ENCODE data around the gene C6.
"Not testable (repeated sequence)": the region's sequence is repeated elsewhere in the genome, so short reads cannot be mapped to it uniquely, and the experiment has no call there.

C6 gene

DNA sequence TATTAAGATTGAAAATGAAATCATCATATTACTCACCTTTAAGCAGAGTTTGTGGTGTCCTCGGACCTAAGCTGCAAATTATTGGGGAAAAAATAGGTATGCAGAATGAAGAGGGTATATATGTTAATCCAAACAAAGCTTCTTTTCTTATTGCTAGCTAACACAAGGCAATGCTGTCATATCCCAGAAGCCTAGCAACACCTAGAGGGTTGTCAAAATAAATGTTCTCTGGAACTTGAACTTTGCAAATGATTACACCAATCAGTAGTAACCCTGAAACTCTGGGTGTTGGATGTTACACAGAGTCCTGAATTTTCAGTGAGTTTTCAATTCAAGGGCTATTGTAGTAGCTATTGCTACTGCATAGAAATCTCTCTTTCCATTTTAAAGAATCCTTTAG, at the start of gene C6:
Gene C6, minus strand, starts transcription at position 193 of the 400 bp plus-strand sequence. CDS start 10,302 bp downstream, outside the sequence.
- DNase-seq (ENCODE audit: low read depth): no peak

DNA sequence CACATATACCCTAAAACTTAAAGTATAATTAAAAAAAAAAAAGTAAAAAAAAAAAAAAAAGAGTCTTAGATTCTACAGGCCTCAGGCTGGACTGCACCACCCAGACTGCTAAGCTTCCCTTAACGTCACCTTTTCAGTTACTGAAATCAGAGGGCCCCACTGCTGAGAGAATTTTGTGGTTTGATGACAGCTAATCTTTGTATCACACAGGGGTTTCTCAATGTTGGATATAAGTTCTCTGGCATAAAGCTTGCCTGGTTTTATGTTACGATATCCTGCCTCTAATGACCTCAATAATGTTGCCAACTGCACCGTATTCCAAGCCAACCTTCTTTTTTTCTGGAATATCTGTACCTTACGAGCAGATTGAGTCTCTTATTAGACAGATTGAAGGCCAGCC, 43.1 kb upstream of the C6 start:
- DNase-seq (ENCODE audit: low read depth): no peak

DNA sequence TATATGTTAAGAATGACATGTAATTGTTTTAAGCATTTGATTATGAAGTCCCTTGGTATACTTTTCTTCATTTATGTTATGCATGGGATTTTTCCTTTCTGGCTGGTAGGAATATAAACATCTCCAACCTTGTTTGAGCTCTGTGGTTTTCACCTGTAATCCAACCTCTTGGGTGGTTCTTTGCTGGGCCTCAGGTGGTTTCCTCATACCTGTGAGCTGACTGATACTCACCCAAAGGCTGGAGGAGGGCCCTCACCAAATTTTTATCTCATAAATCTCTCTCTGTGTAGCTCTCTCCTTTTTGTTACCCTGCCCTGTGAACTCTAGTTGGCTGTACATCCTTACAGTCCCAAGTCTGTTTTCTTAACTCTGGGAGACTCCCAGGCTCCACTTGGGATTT, 39.8 kb upstream of the C6 start:
- DNase-seq (ENCODE audit: low read depth): no peak

DNA sequence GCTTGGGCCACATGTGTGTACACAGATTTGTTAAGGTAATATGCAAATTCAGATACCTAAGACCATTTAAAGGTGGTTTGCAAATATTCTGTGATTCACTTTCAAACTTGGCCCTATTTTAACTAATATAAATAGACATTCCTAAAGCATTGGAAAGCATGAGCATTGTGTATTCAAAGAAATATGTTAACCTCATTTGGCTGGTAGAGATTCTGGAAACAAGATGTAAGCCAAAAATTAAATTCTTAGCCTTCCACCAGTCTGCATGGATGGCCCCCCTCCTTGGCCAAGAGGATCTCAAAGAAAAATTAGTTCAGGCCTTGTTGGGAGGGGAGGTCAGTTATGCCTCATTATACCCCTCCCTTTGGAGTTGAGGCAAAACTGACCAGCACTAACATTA, 38.7 kb upstream of the C6 start:
- DNase-seq (ENCODE audit: low read depth): no peak

DNA sequence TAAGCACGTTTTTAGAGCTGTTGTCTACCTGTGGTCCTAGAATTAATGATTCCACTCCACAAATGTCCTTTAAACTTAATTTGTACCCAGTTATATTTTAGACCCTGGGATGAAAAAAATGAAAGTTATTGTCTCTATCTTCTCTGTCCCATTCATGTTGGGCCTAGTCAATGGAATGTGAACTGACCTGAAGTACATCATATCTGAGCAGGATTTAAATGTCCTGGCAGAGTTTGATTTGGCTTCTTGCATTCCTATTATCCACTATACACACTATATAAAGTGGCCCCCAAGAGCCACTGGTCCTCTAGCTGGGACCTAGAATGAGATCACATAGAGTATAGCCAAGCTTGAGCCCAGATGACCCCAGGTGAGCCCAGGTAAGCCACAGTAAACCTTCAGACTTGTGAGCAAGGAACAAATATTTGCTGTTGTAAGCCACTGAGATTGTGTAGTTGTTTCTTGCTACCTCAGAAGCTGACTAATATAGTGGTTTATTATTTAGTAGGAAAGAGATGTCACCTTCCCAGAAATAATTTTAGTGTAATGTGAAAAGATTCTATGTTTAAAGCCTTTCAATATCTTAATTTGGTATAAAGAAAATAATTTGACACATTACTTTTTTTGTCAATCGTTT, 37.1 kb upstream of the C6 start:
- DNase-seq (ENCODE audit: low read depth): no peak

DNA sequence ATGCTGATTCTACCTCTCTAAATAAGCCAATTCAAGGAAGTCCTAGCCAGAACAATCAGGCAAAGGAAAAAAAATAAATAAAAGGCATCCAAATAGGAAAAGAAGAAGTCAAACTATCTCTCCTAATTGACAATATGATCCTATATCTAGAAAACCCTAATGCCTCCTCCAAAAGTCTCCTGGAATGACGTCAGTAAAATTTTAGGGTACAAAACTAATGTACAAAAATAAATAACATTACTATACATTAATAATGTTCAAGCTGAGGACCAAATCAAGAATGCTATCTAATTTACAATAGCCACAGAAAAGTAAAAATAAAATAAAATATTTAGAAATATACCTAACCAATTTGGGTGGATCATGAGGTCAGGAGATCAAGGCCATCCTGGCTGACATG, 33.8 kb upstream of the C6 start:
- DNase-seq (ENCODE audit: low read depth): no peak

DNA sequence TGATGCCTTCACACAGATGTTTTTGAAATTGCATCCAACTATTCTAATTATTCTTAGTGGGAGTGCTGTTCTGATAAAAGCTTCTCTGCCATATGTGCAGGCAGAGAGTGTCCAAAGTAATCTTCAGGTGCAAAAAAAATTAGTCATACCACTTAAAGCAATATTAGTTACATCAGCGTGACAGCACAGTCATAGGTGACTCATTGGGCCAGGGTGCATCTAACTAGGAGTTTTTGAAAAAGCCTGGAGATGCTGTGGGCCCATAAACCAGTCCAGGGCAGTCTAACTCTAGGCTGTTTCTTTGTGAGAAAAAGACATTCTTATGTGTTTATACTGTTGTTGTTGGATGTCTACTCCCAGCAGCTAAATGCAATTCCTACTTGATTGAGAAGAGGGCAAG, 33.0 kb upstream of the C6 start:
- DNase-seq (ENCODE audit: low read depth): no peak

DNA sequence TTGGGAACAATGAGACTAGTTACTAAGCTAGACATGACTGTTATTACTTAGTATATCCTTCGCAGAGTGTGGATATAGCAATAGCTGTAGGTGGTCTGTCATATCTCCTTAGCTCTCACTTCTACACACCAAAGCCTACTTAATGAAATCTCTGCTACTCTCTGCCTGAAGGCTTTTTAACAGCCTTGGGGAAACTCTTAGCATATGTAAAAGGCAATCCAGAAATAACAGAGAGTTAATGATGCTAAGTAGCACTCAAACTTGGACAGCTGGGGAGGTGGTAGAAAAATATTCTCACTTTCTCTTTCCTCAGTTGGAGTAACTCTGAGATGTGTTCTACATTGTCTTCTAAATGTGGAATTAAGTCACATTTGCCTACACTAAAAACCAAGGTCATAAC, 30.2 kb upstream of the C6 start:
- DNase-seq (ENCODE audit: low read depth): no peak

DNA sequence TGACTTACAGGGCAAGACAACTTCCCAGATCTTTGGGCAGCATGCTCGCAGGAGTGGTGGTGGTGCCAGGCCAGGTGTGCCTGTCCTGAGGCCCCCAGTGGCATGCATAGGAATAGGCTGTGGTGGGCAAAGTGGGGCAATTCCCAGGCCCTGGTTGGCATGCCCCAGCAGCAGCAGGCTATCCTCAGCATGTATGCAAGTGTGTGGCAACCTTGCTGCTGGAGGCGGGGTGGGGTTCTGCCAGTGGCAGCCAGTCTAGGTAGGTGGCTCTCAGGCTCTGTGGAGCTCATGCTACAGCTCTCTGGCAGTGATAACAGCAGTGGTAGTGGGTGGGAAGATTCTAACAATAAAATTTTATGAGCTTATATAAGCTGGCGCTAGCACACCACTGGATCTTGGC, 27.7 kb upstream of the C6 start:
- DNase-seq (ENCODE audit: low read depth): no peak

DNA sequence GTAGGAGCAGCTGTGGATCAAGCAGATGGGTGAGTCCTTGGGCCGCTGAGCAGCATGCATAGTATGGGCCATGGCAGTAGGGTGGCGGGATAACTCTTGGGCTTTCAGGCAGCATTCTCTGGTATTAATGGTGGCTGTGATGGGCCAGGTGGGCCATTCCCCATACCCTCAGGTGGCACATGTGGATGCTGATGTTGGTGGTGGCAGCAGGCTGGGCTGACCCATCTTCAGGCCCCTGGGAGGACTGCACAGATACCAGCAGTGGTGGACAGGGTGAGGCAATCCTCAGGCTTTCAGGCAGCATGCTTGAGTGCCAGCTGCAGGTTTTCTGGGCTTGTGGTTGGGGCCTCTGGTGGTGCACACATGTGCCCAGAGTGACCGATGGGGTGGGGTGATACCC, 27.1 kb upstream of the C6 start:
- no peak for DNase-seq (ENCODE audit: low read depth)

DNA sequence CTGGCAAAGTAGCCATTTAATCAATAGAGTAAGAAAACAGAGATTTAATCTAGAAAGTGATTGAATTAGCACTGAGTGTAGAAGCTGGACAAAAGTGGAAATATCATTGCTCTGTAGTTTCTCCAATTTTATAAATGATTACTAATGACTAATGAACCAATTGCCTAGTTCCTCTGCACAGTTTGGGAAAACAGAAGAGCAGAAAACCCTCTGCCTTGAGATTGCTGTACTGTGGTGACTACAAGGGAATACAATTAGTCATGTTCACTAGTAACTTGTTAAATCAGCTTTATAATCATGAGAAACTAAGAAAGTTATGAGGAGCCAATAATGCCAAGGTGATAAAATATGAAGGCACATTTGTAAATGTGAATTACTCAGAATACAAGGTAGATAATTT, 21.1 kb upstream of the C6 start:
- no peak for DNase-seq (ENCODE audit: low read depth)

DNA sequence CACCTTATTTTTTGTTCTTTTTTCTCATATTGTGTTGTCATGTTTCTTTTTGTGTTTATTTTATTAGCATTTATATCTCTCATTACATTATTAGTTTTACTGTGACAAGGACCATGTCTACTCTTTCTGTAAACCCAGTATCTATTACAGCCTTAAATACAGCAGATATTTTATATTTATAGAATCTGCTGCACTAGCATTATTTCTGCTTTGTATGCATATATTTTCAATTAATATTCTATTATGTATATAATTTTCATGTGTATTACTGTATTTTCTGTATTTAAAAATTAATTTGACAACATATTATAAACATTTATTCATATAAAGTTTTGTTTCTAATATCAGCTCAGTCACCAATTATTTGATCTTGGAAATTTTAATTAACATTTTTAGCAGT, 19.5 kb upstream of the C6 start:
- DNase-seq (ENCODE audit: low read depth): no peak

DNA sequence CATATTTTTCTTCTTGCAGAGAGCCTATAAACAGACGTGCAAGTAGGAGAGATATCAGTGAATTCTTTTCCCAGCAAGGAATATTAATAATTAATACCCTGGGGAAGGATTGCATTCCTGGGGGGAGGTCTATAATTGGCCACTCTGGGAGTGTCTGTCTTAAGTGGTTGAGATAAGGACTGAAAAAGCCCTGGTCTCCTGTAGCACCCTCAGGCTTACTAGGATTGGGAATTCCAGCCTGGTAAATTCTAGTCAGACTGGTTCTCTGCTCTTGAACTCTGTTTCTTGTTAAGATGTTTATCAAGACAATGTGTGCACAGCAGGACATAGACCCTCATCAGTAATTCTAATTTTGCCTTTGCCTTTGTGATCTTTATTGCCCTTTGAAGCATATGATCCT, 16.9 kb upstream of the C6 start:
- not testable (repeated sequence) for DNase-seq (ENCODE audit: low read depth)

DNA sequence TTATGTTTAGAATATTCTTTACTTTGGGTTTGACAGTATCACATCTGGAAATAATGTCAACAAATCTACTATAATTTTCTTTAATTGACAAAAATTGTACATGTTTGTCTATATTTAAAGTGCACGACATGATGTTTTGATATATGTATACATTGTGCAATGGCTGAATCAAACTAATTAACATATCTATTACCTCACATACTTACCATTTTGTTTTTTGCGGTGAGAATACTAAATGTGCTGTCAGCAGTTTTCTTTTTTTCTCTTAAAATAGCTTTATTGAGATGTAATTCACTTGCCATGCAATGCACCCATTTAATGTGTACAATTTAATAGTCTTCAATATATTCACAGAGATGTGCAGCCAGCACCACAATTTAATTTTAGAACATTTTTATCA, 10.6 kb upstream of the C6 start:
- DNase-seq (ENCODE audit: low read depth): no peak

DNA sequence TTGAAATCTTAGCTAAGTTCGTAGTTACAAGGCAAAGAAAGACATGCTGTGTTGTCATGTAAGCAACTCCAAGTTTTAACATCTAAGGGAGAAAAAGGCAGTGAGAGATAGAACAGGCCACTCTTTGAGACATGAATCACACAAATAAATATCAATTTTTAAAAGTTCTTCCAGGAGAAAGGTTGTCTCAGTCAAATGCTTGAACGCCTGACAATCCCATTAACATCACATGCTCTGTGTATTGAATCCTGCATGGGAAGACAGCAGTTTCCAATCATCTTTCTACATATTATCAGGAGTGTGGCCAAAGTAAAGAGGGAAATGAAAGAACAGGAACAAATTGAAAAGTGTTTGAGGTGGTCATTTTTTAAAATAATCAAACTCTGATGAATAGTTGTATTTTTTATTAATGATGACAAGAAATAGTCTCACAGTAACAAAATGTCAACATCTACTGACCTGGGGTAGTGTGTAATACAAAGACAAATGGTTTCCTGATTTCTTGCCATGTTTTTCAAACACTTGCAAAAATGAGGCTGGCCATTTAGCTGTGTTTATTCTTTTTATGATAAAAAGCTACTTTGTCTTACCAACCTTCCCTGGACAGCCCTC, 6.4 kb upstream of the C6 start:
- DNase-seq (ENCODE audit: low read depth): no peak

DNA sequence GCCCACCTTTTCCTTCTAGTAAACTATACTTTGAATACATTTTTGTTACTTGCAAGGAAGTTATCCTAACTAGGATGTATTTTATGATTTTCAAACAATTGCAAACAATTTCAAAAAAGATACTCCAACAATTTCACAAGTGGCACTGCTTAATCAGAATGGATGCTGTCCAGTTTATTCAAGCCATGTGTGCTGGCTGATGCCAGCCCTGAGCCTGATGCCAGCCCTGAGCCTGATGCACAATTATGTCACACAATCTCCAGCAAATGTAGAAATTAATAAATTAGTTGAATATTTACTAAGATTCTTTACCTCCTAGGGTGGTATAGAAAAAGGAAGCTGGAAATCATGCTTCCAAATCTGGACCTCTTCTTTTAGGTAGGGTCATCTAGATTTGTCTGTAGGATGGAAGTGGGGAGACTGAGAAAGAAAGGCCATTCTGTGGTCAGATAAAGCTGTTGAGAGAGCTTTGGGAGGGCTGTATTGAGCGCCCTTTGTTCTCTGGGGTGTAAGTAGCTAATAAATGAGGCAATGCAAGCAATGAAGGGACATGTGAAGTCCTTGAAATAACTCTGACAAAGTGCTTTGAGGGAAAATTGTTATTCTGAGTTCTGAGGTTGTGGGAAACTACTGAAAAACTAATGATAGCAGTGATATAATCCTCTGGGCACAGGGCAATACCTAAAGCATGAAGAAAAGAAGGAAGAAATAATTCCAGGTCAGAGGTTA, 5.8 kb upstream of the C6 start:
- DNase-seq (ENCODE audit: low read depth): no peak

DNA sequence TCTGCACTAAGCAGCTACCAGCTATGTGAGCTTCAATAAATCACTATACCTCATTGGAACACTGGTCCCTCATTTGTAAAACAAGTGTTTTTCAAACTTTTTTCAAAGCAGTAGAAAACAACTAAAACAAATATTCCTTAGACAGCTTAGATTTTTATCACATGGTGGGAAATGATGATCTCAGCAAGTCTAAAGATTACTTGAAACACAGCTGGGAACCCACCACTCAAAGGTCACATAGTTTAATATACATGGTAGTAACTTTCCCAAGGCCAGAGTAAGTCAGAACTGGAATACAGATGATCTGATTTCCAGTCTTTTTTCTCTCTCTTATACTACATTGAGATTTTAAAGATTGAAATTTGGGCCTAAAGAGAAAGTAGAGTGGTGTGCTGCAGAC, 850 bp upstream of the C6 start:
- DNase-seq (ENCODE audit: low read depth): no peak

DNA sequence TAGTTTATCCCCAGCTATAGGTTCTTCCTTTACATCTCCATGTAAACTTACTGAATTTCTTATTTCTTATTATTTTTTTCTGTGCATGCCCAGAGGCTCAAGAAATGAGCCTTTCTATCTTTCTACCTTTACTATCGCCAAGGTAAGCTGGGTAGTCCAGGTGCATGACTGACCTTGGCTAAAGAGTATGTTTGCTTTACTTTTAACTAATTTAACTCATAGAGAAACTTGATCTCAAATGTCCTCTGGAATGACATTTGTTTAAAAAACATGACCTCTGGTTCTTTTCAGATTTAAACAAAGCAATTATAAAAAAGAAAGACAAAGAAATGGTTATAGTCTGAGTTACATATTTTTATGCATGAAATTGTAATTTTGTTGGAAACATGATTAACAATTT, 397 bp downstream of the C6 start:
- DNase-seq (ENCODE audit: low read depth): no peak

DNA sequence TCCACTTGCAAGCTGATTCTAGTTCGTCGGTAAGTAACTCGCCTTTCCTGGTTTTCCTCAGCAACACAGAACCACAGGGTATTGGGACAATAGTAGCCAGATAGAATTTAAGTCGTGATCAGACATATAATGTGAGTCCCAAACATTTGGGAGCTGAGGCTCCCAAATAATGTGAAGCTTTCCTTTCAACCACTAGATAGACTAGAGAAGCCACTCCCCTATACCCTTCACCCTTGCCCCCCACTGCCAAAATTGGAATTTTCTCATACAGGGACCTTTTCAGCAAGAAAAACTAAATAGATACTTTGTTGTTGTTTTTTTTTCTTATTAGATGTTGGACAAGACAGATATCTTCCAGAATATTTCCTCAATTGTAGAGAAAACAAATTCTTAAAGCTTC, 1.9 kb downstream of the C6 start:
- DNase-seq (ENCODE audit: low read depth): no peak

DNA sequence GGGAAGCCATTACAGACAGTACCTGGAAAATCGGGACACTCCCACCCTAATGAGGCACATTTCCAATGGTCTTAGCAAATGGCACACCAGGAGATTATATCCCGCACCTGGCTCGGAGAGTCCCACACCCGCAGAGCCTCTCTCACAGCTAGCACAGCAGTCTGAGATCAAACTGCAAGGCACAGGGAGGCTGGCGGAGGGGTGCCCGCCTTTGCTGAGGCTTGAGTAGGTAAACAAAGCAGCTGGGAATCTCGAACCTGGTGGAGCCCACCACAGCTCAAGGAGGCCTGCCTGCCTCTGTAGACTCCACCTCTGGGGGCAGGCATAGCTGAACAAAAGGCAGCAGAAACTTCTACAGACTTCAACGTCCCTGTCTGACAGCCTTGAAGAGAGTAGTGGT, 7.9 kb downstream of the C6 start:
- not testable (repeated sequence) for DNase-seq (ENCODE audit: low read depth)

DNA sequence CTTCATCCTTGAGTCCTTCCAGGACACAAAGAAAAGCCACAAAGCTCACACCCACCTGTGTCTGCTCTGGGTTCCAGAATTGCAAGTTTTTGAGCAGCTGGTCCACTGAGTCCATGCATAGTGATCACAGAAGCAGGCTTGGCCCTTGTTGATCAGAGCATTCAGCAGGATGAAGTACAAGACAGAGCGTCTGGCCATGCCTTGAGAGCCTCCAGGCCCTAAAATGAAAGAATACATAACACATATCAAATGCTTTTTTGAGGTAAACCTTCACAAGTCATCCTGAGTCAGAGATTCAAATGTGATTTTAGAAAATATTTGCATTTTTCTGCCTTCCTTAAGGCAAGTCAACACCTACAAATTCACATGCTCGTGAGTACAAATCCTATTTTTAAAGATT, 10.3 kb downstream of the C6 start:
- DNase-seq (ENCODE audit: low read depth): no peak

DNA sequence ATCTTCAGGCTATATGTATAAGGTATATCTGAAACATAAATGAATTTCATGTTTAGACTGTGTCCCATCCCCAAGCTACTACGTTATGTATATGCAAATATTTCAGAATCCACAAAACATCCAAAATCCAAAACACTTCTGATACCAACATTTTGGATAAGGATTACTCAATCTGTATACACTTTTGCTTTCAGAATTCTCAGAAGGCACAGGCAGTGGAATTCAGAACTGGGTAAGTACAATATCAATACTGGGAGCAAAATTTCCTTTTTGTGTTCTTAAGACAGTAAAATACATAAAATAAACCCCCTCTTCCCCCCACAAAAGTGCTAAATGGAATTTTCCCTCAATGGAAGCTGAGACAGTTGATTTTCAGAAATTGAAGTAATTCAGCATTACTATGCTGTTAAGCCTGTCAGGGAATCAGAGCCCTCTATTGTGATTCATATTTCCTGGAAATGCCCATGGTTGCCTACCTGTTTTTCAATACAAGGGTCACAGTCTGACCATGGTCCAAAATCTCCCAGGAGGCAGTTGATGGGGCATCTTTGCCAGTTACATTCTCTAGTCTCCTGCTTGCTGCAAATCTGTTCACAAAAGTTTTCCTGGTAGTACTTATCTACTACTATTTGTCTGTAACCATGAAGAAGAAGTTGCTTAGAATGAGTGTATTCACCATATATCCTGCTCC, 12.1 kb downstream of the C6 start:
- DNase-seq (ENCODE audit: low read depth): no peak

DNA sequence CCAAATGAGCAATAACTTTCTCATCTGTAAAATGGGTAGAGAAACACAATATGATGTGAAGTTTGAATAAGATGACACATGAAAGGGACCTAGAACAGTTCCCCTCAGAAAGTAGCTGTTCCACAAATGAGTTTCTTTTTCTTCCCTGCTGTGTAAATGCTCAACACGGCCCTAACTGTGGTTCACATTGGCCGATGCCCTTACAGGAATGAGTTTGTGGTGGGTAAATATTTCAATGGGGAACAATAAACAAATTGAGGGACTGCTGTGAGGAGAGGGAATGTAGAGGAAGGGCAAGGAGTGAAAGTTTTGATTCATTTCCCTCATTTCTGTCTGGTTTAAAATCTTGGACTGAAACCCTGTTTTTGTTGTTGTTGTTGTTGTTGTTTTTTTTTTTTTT, 12.8 kb downstream of the C6 start:
- no peak for DNase-seq (ENCODE audit: low read depth)
